ENCODE data around the gene TMEM89.

TMEM89 gene

GRCh38 chr3:48588230-48588629, 33.3 kb downstream of the TMEM89 start:
- DNase-seq (ENCODE audit: low spot score): no peak

DNA sequence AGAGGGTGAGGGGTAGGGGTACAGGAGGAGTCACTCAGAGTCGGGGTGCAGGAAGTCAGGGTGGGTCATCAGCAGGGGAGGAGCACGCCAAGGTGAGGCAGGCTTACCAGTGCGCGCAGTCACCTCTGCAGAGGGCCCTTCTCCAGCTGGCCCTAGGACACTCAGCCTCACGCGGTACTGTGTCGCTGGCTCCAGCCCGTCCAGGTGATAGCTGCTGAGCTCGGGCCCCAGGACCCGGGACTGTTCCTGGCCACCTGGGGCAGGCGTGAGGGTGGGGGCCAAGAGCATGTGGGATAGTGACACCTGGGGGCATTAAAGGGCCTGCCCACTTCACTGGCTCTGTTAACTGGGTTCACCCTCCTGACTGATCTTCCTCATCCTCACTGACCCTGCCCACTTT, 33.9 kb downstream of the TMEM89 start:
- DNase-seq (ENCODE audit: low spot score): no peak

GRCh38 chr3:48585411-48585810, 36.2 kb downstream of the TMEM89 start:
- DNase-seq (ENCODE audit: low spot score): no peak

- DNase-seq (ENCODE audit: low spot score): no peak
Observed at GRCh38 chr3:48584836-48585235, 36.7 kb downstream of the TMEM89 start.

DNA sequence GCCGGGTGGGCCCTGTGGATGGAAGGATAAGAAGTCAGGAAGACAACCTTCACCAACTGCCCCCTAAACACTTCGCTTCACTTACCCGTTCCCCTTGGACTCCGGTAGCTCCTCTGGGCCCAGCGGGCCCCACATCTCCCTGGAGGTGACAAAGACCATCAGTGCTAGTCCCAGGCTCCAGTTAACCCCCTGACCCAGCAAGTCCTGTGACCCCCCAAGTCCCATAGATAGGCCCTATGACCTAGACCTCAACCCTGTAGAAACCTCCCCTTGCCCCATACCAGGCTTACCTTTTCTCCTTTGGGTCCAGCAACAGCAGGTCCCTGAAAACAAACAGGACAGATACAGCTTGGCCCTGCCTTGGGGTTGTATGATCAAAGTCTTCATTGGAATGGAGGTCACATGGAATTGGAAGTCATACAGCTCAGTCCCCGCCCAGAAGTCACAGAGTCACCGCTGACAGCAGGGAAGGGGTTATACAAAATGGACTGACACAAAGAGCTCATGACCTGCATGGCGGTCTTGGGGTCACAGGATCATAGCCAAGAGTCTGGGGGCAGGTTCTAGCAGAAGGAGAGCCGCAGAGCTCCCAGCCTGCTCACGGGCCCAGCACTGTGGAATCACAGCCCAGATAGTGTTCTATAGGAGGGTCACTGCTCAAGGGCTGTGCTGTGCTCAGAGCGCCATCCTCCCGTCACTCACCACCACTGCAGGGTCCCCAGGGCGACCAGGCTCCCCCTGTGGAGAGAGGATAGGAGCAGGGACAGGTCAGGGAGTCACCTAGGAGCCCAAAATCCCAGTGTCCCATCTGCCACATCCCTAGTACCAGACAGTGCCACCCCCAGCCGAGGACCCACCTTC, 39.7 kb downstream of the TMEM89 start:
- no peak for DNase-seq (ENCODE audit: low spot score)

GRCh38 chr3:48576647-48577046, 44.9 kb downstream of the TMEM89 start:
- no peak for DNase-seq (ENCODE audit: low spot score)

- no peak for DNase-seq (ENCODE audit: low spot score)
Observed at GRCh38 chr3:48575366-48575765, 46.2 kb downstream of the TMEM89 start.

GRCh38 chr3:48573973-48574585, 47.5 kb downstream of the TMEM89 start:
- DNase-seq (ENCODE audit: low spot score): no peak

GRCh38 chr3:48572517-48572916, 49.1 kb downstream of the TMEM89 start:
- DNase-seq (ENCODE audit: low spot score): no peak

- DNase-seq (ENCODE audit: low spot score): no peak
Observed at GRCh38 chr3:48571938-48572337, 49.6 kb downstream of the TMEM89 start.
